ENCODE results near the gene TSPOAP1. TPM values are rescaled to one million over a fixed set of nuclear protein-coding genes. Genes with fewer than 3 reads are reported as not detected.

The TSPOAP1 gene
- total RNA-seq, 4 donors from 2014 or later = 19.5 to 35.4 (median 22.1) TPM

- Histone ChIP-seq H3K36me3 (no peaks in the 10 kb centered on the region), H3K4me1 (no peaks in the 10 kb centered on the region), H3K27ac (no peak overlapping the region), H3K9me3 (no peaks in the 10 kb centered on the region), H3K27me3 (no peaks in the 10 kb centered on the region), H3K4me3 (replicated peaks in 1 of 3) (no peak overlapping the region)
- TF ChIP-seq CTCF (IDR thresholded peaks at IDR 0.05) (no peak), POLR2A (IDR thresholded peaks at IDR 0.05) (no peak)
- intact Hi-C loops (cut with DNase I) = no loop called here
- WGBS, 2 donors = 93 to 98% methylated on average over 9 of the region's 9 CpGs
- DNase-seq = no peak
Measured at GRCh38 chr17:58311429-58311894, 17.1 kb downstream of the TSPOAP1 start.

GRCh38 chr17:58310511-58311428 lies 17.8 kb downstream of the TSPOAP1 start:
- Histone ChIP-seq H3K27ac (no peak overlapping the region), H3K27me3 (no peaks in the 10 kb centered on the region), H3K4me3 (replicated peaks in 1 of 3) (no peak overlapping the region), H3K4me1 (no peaks in the 10 kb centered on the region), H3K9me3 (no peaks in the 10 kb centered on the region), H3K36me3 (no peaks in the 10 kb centered on the region)
- 94 to 98% methylated on average over 12 to 16 of the region's 23 CpGs for WGBS, 2 donors
- intact Hi-C loops (cut with DNase I) = no loop called here
- DNase-seq = no peak
- TF ChIP-seq POLR2A (IDR thresholded peaks at IDR 0.05) = no peak
- no peak for TF ChIP-seq CTCF (IDR thresholded peaks at IDR 0.05)

- no peak for DNase-seq
- Histone ChIP-seq H3K27ac (no peak overlapping the region), H3K27me3 (no peaks in the 10 kb centered on the region), H3K4me3 (replicated peaks in 1 of 3) (no peak overlapping the region), H3K36me3 (no peaks in the 10 kb centered on the region), H3K4me1 (no peaks in the 10 kb centered on the region), H3K9me3 (no peaks in the 10 kb centered on the region)
- intact Hi-C loops (cut with DNase I) = loop anchor here (5.0 kb wide), 1 partner anchor 137 kb away; no protein-coding TSS in a partner anchor
- 84 to 87% methylated on average over 5 of the region's 5 CpGs for WGBS, 2 donors
- TF ChIP-seq POLR2A (IDR thresholded peaks at IDR 0.05) = no peak
Measured at GRCh38 chr17:58309918-58310259, 18.7 kb downstream of the TSPOAP1 start.

- 76 to 81% methylated on average over 16 to 17 of the region's 21 CpGs for WGBS, 2 donors
- no peaks in the 10 kb centered on the region for H3K36me3 ChIP-seq
Measured at GRCh38 chr17:58308985-58309917, 19.3 kb downstream of the TSPOAP1 start.

More at GRCh38 chr17:58308985-58309917, 19.3 kb downstream of the TSPOAP1 start:
- Histone ChIP-seq H3K27ac (no peak overlapping the region), H3K4me3 (replicated peaks in 1 of 3) (no peak overlapping the region), H3K4me1 (no peaks in the 10 kb centered on the region), H3K9me3 (no peaks in the 10 kb centered on the region), H3K27me3 (no peaks in the 10 kb centered on the region)
- TF ChIP-seq POLR2A (IDR thresholded peaks at IDR 0.05) (no peak), CTCF (IDR thresholded peaks at IDR 0.05) (no peak)
- DNase-seq = no peak
- intact Hi-C loops (cut with DNase I) = loop anchor here (5.0 kb wide), 1 partner anchor 138 kb away; no protein-coding TSS in a partner anchor
